Neuronal stem cell (in vitro differentiated cells): Measurements from ENCODE around the gene STIL.

Source experiments
- DNase-seq: peaks from one replicate; pipeline ENCODE4 v3.0.0-alpha.2; 2013; ENCODE audit warnings: low spot score
- H2AFZ ChIP-seq: one replicate; pipeline ENCODE4 v1.6.1; 2013; ENCODE audit warnings: mild to moderate bottlenecking, low read length, inconsistent platforms
- H2AK5ac ChIP-seq: 2 replicates; pipeline ENCODE4 v1.6.1; 2013; ENCODE audit warnings: low read depth, mild to moderate bottlenecking, inconsistent platforms, low read length, moderate library complexity, mixed read lengths
- H2BK120ac ChIP-seq: 2 replicates; pipeline ENCODE4 v1.6.1; 2013; ENCODE audit warnings: low read depth, mild to moderate bottlenecking, inconsistent platforms, low read length, moderate library complexity, mixed read lengths
- H2BK12ac ChIP-seq: one replicate; pipeline ENCODE4 v1.6.1; 2013; ENCODE audit warnings: low read length, inconsistent platforms
- H2BK15ac ChIP-seq: 2 replicates; pipeline ENCODE4 v1.6.1; 2013; ENCODE audit warnings: mild to moderate bottlenecking, low read length, inconsistent platforms, mixed read lengths
- H2BK5ac ChIP-seq: one replicate; pipeline ENCODE4 v1.6.1; 2013; ENCODE audit warnings: inconsistent platforms, mild to moderate bottlenecking, low read length, moderate library complexity
- H3K14ac ChIP-seq: one replicate; pipeline ENCODE4 v1.6.1; 2013; ENCODE audit warnings: low read length, inconsistent platforms
- H3K18ac ChIP-seq: 2 replicates; pipeline ENCODE4 v1.6.1; 2013; ENCODE audit warnings: low read length, inconsistent platforms
- H3K23ac ChIP-seq: 2 replicates; pipeline ENCODE4 v1.6.1; 2013; ENCODE audit warnings: low read depth, mild to moderate bottlenecking, mixed read lengths, low read length, inconsistent platforms; ENCODE audit not compliant: poor library complexity
- H3K27ac ChIP-seq: replicated peaks from 3 replicates; pipeline ENCODE4 v1.5.1; 2013; ENCODE audit warnings: low read length, inconsistent platforms
- H3K27me3 ChIP-seq, 3 experiments: 2 replicates each; pipeline ENCODE4 v1.6.1; 2013; ENCODE audit warnings: low read length in 3 of 3, mild to moderate bottlenecking in 2 of 3, inconsistent platforms in 1 of 3, low read depth in 1 of 3, mixed read lengths in 1 of 3, moderate library complexity in 1 of 3; ENCODE audit not compliant: control insufficient read depth in 3 of 3, insufficient read depth in 3 of 3
- H3K36me3 ChIP-seq, 2 donors: replicated peaks in 1 of 2; 2 replicates each; pipeline ENCODE4 v1.6.1; 2013; ENCODE audit warnings: low read length in 2 of 2; ENCODE audit not compliant: control insufficient read depth in 2 of 2, insufficient read depth in 2 of 2
- H3K4ac ChIP-seq: 2 replicates; pipeline ENCODE4 v1.6.1; 2013; ENCODE audit warnings: inconsistent platforms, mild to moderate bottlenecking, low read length, moderate library complexity
- H3K4me1 ChIP-seq, 2 donors: 1 replicate in 1 of 2; 2 replicates in 1 of 2; pipeline ENCODE4 v1.6.1; 2013; ENCODE audit warnings: low read length in 2 of 2, low read depth in 1 of 2; ENCODE audit not compliant: control insufficient read depth in 2 of 2, insufficient read depth in 1 of 2
- H3K4me2 ChIP-seq: one replicate; pipeline ENCODE4 v1.6.1; 2013; ENCODE audit warnings: mild to moderate bottlenecking, low read length, inconsistent platforms; ENCODE audit not compliant: insufficient read depth, poor library complexity, severe bottlenecking
- H3K4me3 ChIP-seq, 2 donors: 2 replicates each; pipeline ENCODE4 v1.5.1; 2013; ENCODE audit warnings: low read length in 2 of 2, mild to moderate bottlenecking in 2 of 2, inconsistent platforms in 1 of 2, moderate library complexity in 1 of 2
- H3K79me1 ChIP-seq: one replicate; pipeline ENCODE4 v1.6.1; 2013; ENCODE audit warnings: low read depth, mild to moderate bottlenecking, inconsistent platforms, low read length, moderate library complexity
- H3K9ac ChIP-seq: one replicate; pipeline ENCODE4 v1.6.1; 2013; ENCODE audit warnings: mild to moderate bottlenecking, low read depth, low read length, inconsistent platforms; ENCODE audit not compliant: poor library complexity
- H3K9me3 ChIP-seq, 2 donors: replicated peaks in 1 of 2; 2 replicates each; pipeline versions ENCODE3 to v1.6.1; 2013; ENCODE audit warnings: low read length in 2 of 2, mild to moderate bottlenecking in 2 of 2, inconsistent platforms in 1 of 2, low read depth in 1 of 2, mixed read lengths in 1 of 2, moderate library complexity in 1 of 2; ENCODE audit not compliant: control insufficient read depth in 2 of 2, insufficient read depth in 1 of 2
- H4K8ac ChIP-seq: one replicate; pipeline ENCODE4 v1.6.1; 2013; ENCODE audit warnings: low read depth, mild to moderate bottlenecking, inconsistent platforms, low read length, moderate library complexity
- H4K91ac ChIP-seq: one replicate; pipeline ENCODE4 v1.6.1; 2013; ENCODE audit warnings: low read length, low read depth, mild to moderate bottlenecking, inconsistent platforms; ENCODE audit not compliant: poor library complexity
- WGBS, 2 donors: extraction: QIAGEN DNeasy Blood & Tissue Kit; methylation state at CpG; one replicate each; pipeline ENCODE4 v1.1.7; 2013; ENCODE audit warnings: missing lambda C conversion rate in 2 of 2, mixed read lengths in 1 of 2; ENCODE audit not compliant: insufficient read length in 2 of 2, insufficient replicate concordance in 1 of 2; ENCODE audit errors: extremely low coverage in 2 of 2; 5-methylcytosine and 5-hydroxymethylcytosine counted together

The STIL gene

DNA sequence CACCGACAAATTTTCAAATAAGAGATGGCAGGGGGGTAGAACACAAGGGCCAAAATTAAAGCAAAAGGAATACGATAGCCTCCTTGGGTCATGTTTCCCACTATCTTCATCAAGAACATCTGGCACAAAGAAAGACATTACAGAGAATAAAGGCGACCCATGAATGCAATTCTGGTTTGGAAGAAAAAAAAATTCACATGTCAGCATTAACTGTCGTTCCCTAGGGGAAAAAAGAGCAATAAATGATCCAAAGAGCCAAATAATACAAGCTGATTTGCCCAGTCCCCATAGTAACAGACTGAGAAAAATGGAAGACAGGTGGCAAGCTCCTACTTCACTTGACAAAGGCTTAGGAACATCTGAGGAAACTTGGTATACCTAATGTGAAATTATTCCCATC lies 4.5 kb downstream of the STIL start:
- no peaks in the 10 kb centered on the region for H3K9me3 ChIP-seq
- H3K4me1 ChIP-seq: no peaks in the 10 kb centered on the region
- H2BK120ac ChIP-seq: no peak overlapping the region
- no peak overlapping the region for H4K91ac ChIP-seq
- no peak overlapping the region for H3K4ac ChIP-seq
- no peak overlapping the region for H2AFZ ChIP-seq
- DNase-seq: no peak
- no peak overlapping the region for H3K14ac ChIP-seq
- peaks cover 6 to 64% of the 10 kb centered on the region in 2 donors for H3K36me3 ChIP-seq
- no peak overlapping the region for H3K4me3 ChIP-seq
- no peak overlapping the region for H3K27ac ChIP-seq
- H2BK15ac ChIP-seq: no peak overlapping the region
- no peak overlapping the region for H3K4me2 ChIP-seq
- H2BK5ac ChIP-seq: no peak overlapping the region
- no peak overlapping the region for H3K23ac ChIP-seq
- H3K27me3 ChIP-seq: no peaks in the 10 kb centered on the region
- no peak overlapping the region for H3K9ac ChIP-seq
- no peak overlapping the region for H2BK12ac ChIP-seq
- peaks cover 3% of the 10 kb centered on the region for H3K79me1 ChIP-seq
- WGBS, 2 donors: no CpG with 5 or more reads among the region's 4 CpGs
- no peak overlapping the region for H2AK5ac ChIP-seq
- H3K18ac ChIP-seq: no peak overlapping the region
- H4K8ac ChIP-seq: no peak overlapping the region

- H3K36me3 ChIP-seq: peaks cover 24 to 91% of the 10 kb centered on the region in 2 donors
Measured at GRCh38 chr1:47302472-47302871, 11.5 kb downstream of the STIL start.

GRCh38 chr1:47298025-47298699 lies 15.8 kb downstream of the STIL start:
- Histone ChIP-seq H3K4me2 (no peak overlapping the region), H3K36me3 (peaks cover 21 to 96% of the 10 kb centered on the region in 2 donors)

More at GRCh38 chr1:47302472-47302871, 11.5 kb downstream of the STIL start:
- Histone ChIP-seq H2BK120ac (no peak overlapping the region), H2AK5ac (no peak overlapping the region), H2BK12ac (no peak overlapping the region), H4K8ac (no peak overlapping the region), H3K4ac (no peak overlapping the region), H2BK15ac (no peak overlapping the region), H3K23ac (no peak overlapping the region), H3K27ac (no peak overlapping the region), H2AFZ (no peak overlapping the region), H3K4me3 (no peak overlapping the region), H3K18ac (no peak overlapping the region), H2BK5ac (no peak overlapping the region), H3K9me3 (peaks cover 0 to 1% of the 10 kb centered on the region in 2 donors), H3K14ac (no peak overlapping the region), H3K4me1 (no peaks in the 10 kb centered on the region), H4K91ac (no peak overlapping the region), H3K4me2 (no peak overlapping the region), H3K79me1 (peaks cover 3% of the 10 kb centered on the region), H3K9ac (no peak overlapping the region), H3K27me3 (no peaks in the 10 kb centered on the region)
- no peak for DNase-seq
- WGBS, 2 donors: no CpG with 5 or more reads among the region's 2 CpGs

GRCh38 chr1:47295579-47295978 lies 18.4 kb downstream of the STIL start:
- Histone ChIP-seq H3K4me3 (no peak overlapping the region), H3K14ac (no peak overlapping the region), H4K91ac (no peak overlapping the region), H3K9me3 (peaks cover 0 to 2% of the 10 kb centered on the region in 2 donors), H3K18ac (no peak overlapping the region), H3K27ac (no peak overlapping the region), H3K23ac (no peak overlapping the region), H2AK5ac (no peak overlapping the region), H3K4ac (no peak overlapping the region), H3K27me3 (no peaks in the 10 kb centered on the region), H2BK15ac (no peak overlapping the region), H2BK12ac (no peak overlapping the region), H3K9ac (no peak overlapping the region), H4K8ac (no peak overlapping the region), H3K79me1 (no peaks in the 10 kb centered on the region), H2BK5ac (no peak overlapping the region), H3K4me2 (no peak overlapping the region), H3K4me1 (no peaks in the 10 kb centered on the region), H2AFZ (no peak overlapping the region), H2BK120ac (no peak overlapping the region), H3K36me3 (peaks cover 15 to 94% of the 10 kb centered on the region in 2 donors)
- no peak for DNase-seq
- no CpG with 5 or more reads among the region's 2 CpGs for WGBS, 2 donors

More at GRCh38 chr1:47298025-47298699, 15.8 kb downstream of the STIL start:
- Histone ChIP-seq H2BK120ac (no peak overlapping the region), H4K91ac (no peak overlapping the region), H3K4me1 (no peaks in the 10 kb centered on the region), H3K14ac (no peak overlapping the region), H2BK5ac (no peak overlapping the region), H2BK15ac (no peak overlapping the region), H2AFZ (no peak overlapping the region), H3K4me3 (no peak overlapping the region), H3K18ac (no peak overlapping the region), H3K27ac (no peak overlapping the region), H3K9me3 (peaks cover 0 to 2% of the 10 kb centered on the region in 2 donors), H3K79me1 (no peaks in the 10 kb centered on the region), H3K27me3 (no peaks in the 10 kb centered on the region), H3K23ac (no peak overlapping the region), H2BK12ac (no peak overlapping the region), H3K4ac (no peak overlapping the region), H4K8ac (no peak overlapping the region), H3K9ac (no peak overlapping the region), H2AK5ac (no peak overlapping the region)
- DNase-seq: no peak
